A549 treated with Hydrocortisone at 1 μM for 4 hours (cell line): ENCODE results near the gene FMR1. TPM values are rescaled to one million over a fixed set of nuclear protein-coding genes. Genes with fewer than 3 reads are reported as not detected.

Experiments
- total RNA-seq: library from RNA; stranded (reverse); fragments of 200-300 nt; extraction: Qiagen RNA extraction; gene quantifications from 5 replicates; pipeline ENCODE4 v1.2.3, GENCODE V29; 2022

The FMR1 gene
- 17.1 to 22.9 TPM (median 21.3 TPM) in 5 replicates for total RNA-seq

GRCh38 chrX:147911192-147912022 lies at the start of gene FMR1:
TSS of gene FMR1 (plus strand) at chrX:147911919. CDS start at chrX:147912180, 261 bp downstream.

GRCh38 chrX:147981038-147981752 lies 69.5 kb downstream of the FMR1 start, which contains the start of gene FMR1NB:
TSS of gene FMR1NB (plus strand) at chrX:147981337. CDS start at chrX:147981403, 66 bp downstream.

Other genes with a start within 250 kb of the FMR1 start
- gene FMR1NB, start 69.4 kb downstream of the FMR1 start, total RNA-seq = not detected in 5 replicates